HFFc6 (cell line): ENCODE data around the gene MANF. TPM values are rescaled to one million over a fixed set of nuclear protein-coding genes. Genes with fewer than 3 reads are reported as not detected.
A peak's percentile ranks its signal among the peaks of the same experiment; 100 is the strongest.

Experiments used
- DNase-seq: peaks from one replicate; pipeline ENCODE4 v3.0.0-alpha.2; 2018
- H3K27ac Mint-ChIP-seq: 2 replicates; pipeline ENCODE4 v1.8.0; 2020; ENCODE audit warnings: mild to moderate bottlenecking, mixed read lengths
- H3K27me3 Mint-ChIP-seq: 2 replicates; pipeline ENCODE4 v1.8.0; 2021; ENCODE audit warnings: mild to moderate bottlenecking, moderate library complexity, mixed read lengths; ENCODE audit not compliant: insufficient read depth
- H3K36me3 Mint-ChIP-seq: 2 replicates; pipeline ENCODE4 v1.8.0; 2021; ENCODE audit warnings: low read depth, mixed read lengths
- H3K4me1 Mint-ChIP-seq: 2 replicates; pipeline ENCODE4 v1.8.0; 2020; ENCODE audit warnings: low read depth, mixed read lengths
- H3K4me3 Mint-ChIP-seq: 2 replicates; pipeline ENCODE4 v1.8.0; 2020; ENCODE audit warnings: mild to moderate bottlenecking, moderate library complexity, mixed read lengths
- H3K9me3 Mint-ChIP-seq: 2 replicates; pipeline ENCODE4 v1.8.0; 2020; ENCODE audit warnings: mild to moderate bottlenecking, mixed read lengths
- total RNA-seq, 6 experiments: library from RNA; stranded (reverse); fragmentation: NEBNext Ultra II Directional; extraction: Animal tissue kit (Norgen Biotek cat#: 25700); gene quantifications; 2 replicates in 1 of 6; 3 replicates in 5 of 6; pipeline ENCODE4 v1.2.3, GENCODE V29; 2021
- TF ChIP-seq, protein P1 (sequence below): fragments of 200-600 bp; sonication (generic); IDR thresholded peaks from 2 replicates; pipeline ENCODE4 v1.5.0; 2021; ENCODE audit warnings: antibody characterized with exemption, mild to moderate bottlenecking

The MANF gene
- total RNA-seq, 6 experiments from 2014 or later: 157 to 196 (median 179) TPM

DNA sequence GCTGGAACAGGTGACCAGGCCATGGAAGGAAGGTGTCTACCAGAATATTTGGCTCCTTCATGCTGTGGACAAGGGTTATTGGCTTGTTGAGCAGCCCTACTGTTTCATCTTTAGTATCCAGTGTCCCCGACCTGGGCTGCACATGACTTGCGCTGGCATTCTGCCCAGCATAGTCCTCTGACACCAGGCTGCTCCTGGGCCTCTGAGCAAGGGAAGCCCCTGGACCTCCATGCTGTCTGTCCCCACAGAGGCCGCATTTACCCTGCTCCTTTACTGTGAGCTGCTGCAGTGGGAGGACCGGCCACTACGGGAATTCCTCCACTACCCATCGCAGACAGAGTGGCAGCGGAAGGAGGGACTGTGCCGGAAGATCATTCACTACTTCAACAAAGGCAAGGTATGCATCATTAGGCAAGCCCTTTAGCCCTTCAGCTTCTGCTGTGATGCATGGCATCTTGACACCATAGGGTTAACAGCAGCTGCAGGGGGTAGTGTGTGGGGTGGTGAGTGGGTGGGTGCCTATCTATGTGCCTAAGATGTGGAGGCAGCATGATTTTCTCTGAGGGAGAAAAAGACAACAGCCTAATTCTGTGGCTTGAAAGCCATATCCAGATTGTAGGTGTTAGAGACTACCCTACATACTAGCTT, 44.0 kb upstream of the MANF start:
- peak; percentile 1 for DNase-seq

DNA sequence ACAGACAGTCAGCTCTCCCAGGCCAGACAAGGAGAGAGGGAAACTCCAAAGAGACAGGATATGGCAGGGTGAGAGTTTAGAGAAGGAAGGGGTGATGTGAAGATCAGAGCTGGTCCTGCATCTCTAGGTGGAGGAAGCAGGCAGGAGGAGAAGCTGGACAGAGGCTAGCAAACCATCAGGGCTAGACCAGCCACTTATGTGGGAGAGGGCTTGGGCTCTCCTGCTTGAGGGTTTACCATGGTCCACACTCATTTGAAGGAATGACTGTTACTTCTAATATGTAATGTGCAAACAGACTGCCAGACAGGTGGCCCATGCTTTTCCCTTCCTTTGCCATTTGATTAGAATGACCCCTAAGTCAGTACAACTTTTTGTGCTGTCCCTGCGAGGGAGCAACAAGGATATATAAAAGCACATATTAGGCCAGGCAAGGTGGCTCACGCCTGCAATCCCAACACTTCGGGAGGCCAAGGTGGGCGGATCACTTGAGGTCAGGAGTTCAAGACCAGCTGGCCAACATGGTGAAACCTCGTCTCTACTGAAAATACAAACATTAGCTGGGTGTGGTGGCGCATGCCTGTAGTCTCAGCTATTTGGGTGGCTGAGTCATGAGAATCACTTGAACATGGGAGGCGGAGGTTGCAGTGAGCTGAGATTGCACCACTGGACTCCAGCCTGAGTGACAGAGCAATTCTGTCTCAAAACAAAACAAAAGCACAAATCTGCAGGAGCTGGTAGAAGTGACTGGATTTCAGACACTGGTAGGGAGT, 41.0 kb upstream of the MANF start:
- peak; percentile 84 for DNase-seq
- Mint-ChIP-seq H3K4me3 (peak overlapping the region; percentile 35), H3K27ac (peak overlapping the region; percentile 83), H3K9me3 (no peaks in the 10 kb centered on the region), H3K36me3 (no peaks in the 10 kb centered on the region), H3K27me3 (no peaks in the 10 kb centered on the region; the same call in 1 of the 2 replicates), H3K4me1 (peaks cover 47% of the 10 kb centered on the region)
- TF ChIP-seq, protein P1, sequence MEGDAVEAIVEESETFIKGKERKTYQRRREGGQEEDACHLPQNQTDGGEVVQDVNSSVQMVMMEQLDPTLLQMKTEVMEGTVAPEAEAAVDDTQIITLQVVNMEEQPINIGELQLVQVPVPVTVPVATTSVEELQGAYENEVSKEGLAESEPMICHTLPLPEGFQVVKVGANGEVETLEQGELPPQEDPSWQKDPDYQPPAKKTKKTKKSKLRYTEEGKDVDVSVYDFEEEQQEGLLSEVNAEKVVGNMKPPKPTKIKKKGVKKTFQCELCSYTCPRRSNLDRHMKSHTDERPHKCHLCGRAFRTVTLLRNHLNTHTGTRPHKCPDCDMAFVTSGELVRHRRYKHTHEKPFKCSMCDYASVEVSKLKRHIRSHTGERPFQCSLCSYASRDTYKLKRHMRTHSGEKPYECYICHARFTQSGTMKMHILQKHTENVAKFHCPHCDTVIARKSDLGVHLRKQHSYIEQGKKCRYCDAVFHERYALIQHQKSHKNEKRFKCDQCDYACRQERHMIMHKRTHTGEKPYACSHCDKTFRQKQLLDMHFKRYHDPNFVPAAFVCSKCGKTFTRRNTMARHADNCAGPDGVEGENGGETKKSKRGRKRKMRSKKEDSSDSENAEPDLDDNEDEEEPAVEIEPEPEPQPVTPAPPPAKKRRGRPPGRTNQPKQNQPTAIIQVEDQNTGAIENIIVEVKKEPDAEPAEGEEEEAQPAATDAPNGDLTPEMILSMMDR: no peak

More for the DNA sequence above, 44.0 kb upstream of the MANF start:
- Mint-ChIP-seq H3K27me3 (no peaks in the 10 kb centered on the region; the same call in 1 of the 2 replicates), H3K9me3 (no peaks in the 10 kb centered on the region), H3K36me3 (no peaks in the 10 kb centered on the region), H3K4me3 (no peak overlapping the region; the same call in 1 of the 2 replicates), H3K4me1 (peaks cover 48% of the 10 kb centered on the region), H3K27ac (peak overlapping the region; percentile 95)
- TF ChIP-seq, protein P1: no peak

DNA sequence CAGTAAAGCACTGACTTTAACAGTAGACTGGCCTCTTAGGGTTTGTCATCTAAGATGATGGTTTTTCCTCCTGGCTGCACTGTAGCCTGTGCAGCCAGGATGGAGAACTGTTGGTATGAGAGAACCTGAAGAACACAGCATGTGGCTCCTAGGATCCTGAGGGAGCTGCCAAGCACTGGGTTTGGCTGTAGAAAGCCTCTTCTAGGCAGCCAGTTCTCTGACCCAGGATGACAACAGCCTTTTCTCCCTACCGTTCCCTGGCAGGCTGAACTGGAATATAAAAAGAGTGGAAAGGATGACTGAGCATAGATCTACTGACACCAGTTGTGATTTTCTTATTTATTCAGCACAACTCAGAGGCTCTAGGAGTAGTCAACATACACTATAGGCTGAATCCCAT, 34.3 kb upstream of the MANF start:
- Mint-ChIP-seq H3K4me1 (no peaks in the 10 kb centered on the region), H3K36me3 (no peaks in the 10 kb centered on the region), H3K9me3 (no peaks in the 10 kb centered on the region), H3K27ac (no peak overlapping the region), H3K27me3 (peaks cover 8% of the 10 kb centered on the region), H3K4me3 (no peak overlapping the region)
- no peak for DNase-seq
- TF ChIP-seq, protein P1: no peak

DNA sequence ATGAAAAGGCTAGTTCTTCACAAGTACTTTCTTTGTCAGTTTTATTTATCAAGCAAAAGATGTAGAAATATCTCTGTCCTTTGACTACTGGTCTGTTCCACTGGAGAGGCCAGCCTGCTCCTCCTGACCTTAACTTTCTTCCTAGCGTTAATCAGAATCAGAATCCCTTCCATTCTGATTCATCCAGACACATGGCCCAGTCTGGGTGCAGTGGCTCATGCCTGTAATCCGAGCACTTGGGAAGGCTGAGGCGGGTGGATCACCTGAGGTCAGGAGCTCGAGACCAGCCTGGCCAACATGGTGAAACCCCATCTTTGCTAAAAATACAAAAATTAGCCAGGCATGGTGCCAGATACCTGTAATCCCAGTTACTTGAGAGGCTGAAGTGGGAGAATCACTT, 32.0 kb upstream of the MANF start:
- Mint-ChIP-seq H3K36me3 (no peaks in the 10 kb centered on the region), H3K27me3 (peaks cover 16% of the 10 kb centered on the region), H3K4me1 (no peaks in the 10 kb centered on the region), H3K27ac (no peak overlapping the region), H3K4me3 (no peak overlapping the region), H3K9me3 (no peaks in the 10 kb centered on the region)
- no peak for DNase-seq
- TF ChIP-seq, protein P1: no peak

DNA sequence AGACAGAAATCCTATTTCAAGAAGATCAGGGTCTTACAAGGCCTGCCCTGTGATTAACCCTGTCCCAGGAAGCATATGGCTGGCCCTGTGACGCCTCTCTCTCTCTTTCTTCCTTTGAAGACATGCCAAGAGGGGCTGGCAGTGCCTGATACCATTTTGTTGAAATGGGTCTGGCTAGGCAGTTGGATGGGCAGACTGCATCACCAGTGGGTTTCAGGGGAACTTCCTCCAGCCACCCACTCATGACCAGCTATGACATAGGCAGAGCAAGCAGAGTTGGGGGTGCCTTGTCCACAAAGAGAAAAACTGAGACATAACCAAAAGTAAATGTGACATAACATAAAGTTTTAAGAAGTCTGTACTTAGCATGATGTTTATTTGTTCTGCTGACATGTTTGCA, 31.4 kb upstream of the MANF start:
- Mint-ChIP-seq H3K4me3 (no peak overlapping the region), H3K36me3 (no peaks in the 10 kb centered on the region), H3K27me3 (peaks cover 18% of the 10 kb centered on the region), H3K9me3 (no peaks in the 10 kb centered on the region), H3K4me1 (no peaks in the 10 kb centered on the region), H3K27ac (no peak overlapping the region)
- TF ChIP-seq, protein P1: no peak
- DNase-seq: no peak
